ENCODE data around the gene IDH2. TPM values are rescaled to one million over a fixed set of nuclear protein-coding genes. Genes with fewer than 3 reads are reported as not detected.

The IDH2 gene
- total and polyA plus RNA-seq, 4 donors = 149 to 339 (median 298) TPM

DNA sequence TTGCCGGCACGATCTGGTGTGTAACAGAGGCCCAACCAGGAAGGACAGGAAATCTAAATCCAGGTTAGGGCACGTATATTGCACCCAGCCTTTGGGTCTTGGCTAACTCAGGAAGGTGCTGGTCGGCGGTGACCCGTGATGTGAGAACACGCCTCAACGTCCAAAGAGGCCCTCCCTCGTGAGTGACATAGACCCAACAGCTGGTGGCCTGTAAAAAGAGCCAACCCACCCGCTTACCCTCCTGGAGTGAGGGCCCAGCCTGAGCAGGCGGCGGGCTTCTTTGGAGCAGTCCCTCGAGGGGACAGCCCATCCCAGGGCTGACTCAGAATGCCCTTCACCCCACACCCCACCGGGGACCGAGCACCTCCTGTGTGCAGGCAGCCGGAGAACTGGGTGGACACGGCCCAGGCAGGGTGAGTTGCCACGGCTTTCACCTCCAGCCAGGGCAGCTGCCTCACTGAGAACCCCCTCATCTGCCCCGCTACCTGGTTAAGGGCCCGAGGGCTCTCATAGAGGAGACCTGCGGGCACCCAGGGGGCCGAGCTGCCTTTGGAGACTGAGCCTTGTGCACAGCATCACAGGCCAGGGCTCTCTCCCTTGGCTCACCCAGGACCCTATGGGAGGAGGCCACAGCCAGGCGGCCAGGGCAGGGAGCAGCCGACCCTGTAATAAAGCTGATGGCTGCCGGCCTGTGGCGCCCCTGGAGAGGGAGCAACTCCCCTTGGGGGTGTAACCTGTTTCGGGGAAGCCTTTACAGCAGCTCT lies 59.3 kb downstream of the IDH2 start:
- peaks cover 7 to 20% (median 12%) of the 10 kb centered on the region in 4 donors for H3K4me1 ChIP-seq (ENCODE audit: control insufficient read depth in 4 of 4, insufficient read depth in 4 of 4, low read length in 3 of 4)
- no peak overlapping the region for H3K27ac ChIP-seq (ENCODE audit: low read depth in 1 of 2, low read length in 2 of 2)
- no peak for DNase-seq (ENCODE audit: low spot score)
- no peaks in the 10 kb centered on the region for H3K36me3 ChIP-seq (ENCODE audit: control insufficient read depth in 4 of 4, insufficient read depth in 3 of 4, low read depth in 1 of 4, low read length in 3 of 4)
- WGBS = 94% methylated on average over 27 of the region's 27 CpGs
- H3K9me3 ChIP-seq (ENCODE audit: control insufficient read depth in 4 of 4, low read length in 3 of 4) = no peaks in the 10 kb centered on the region
- no peak overlapping the region for H3K9ac ChIP-seq (ENCODE audit: low read depth in 1 of 2, low read length in 2 of 2)
- no peaks in the 10 kb centered on the region for H3K27me3 ChIP-seq (ENCODE audit: control insufficient read depth in 4 of 4, insufficient read depth in 4 of 4, low read length in 3 of 4)
- H3K4me3 ChIP-seq (ENCODE audit: low read depth in 1 of 3, low read length in 3 of 3) = no peak overlapping the region
- TF ChIP-seq, protein P1, sequence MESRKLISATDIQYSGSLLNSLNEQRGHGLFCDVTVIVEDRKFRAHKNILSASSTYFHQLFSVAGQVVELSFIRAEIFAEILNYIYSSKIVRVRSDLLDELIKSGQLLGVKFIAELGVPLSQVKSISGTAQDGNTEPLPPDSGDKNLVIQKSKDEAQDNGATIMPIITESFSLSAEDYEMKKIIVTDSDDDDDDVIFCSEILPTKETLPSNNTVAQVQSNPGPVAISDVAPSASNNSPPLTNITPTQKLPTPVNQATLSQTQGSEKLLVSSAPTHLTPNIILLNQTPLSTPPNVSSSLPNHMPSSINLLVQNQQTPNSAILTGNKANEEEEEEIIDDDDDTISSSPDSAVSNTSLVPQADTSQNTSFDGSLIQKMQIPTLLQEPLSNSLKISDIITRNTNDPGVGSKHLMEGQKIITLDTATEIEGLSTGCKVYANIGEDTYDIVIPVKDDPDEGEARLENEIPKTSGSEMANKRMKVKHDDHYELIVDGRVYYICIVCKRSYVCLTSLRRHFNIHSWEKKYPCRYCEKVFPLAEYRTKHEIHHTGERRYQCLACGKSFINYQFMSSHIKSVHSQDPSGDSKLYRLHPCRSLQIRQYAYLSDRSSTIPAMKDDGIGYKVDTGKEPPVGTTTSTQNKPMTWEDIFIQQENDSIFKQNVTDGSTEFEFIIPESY (IDR thresholded peaks at IDR 0.05) = no peak
- TF ChIP-seq TAF1 (conservative IDR thresholded peaks at IDR 0.05) (no peak), HNF4G (IDR thresholded peaks at IDR 0.05) (no peak), NR2F2 (IDR thresholded peaks at IDR 0.05) (no peak)
- TF ChIP-seq, protein P2, sequence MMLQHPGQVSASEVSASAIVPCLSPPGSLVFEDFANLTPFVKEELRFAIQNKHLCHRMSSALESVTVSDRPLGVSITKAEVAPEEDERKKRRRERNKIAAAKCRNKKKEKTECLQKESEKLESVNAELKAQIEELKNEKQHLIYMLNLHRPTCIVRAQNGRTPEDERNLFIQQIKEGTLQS (IDR thresholded peaks at IDR 0.05) = no peak
- TF ChIP-seq, protein P3, sequence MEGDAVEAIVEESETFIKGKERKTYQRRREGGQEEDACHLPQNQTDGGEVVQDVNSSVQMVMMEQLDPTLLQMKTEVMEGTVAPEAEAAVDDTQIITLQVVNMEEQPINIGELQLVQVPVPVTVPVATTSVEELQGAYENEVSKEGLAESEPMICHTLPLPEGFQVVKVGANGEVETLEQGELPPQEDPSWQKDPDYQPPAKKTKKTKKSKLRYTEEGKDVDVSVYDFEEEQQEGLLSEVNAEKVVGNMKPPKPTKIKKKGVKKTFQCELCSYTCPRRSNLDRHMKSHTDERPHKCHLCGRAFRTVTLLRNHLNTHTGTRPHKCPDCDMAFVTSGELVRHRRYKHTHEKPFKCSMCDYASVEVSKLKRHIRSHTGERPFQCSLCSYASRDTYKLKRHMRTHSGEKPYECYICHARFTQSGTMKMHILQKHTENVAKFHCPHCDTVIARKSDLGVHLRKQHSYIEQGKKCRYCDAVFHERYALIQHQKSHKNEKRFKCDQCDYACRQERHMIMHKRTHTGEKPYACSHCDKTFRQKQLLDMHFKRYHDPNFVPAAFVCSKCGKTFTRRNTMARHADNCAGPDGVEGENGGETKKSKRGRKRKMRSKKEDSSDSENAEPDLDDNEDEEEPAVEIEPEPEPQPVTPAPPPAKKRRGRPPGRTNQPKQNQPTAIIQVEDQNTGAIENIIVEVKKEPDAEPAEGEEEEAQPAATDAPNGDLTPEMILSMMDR (IDR thresholded peaks at IDR 0.05; ENCODE audit: low read depth, low read length, missing input control) = no peak

DNA sequence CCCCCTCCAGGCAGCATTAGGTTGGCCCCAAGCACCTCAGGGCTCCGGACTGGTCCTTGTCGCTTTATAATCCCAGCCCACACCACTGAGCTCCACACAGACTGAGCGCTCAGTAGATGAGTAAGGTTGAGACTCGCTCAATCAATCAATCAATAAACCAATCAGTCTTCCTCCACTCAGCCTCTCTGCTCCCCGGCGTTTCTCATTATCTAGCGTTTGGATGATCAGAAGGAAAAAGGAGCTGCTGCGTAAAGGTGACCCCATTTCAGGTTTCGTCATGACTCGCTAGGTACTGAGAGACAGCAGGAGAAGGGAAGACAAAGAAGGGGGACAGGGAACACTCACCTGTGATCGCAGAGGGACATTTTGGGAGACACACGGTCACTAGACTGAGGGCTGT lies 59.9 kb downstream of the IDH2 start:
- no peak overlapping the region for H3K9ac ChIP-seq (ENCODE audit: low read depth in 1 of 2, low read length in 2 of 2)
- H3K27me3 ChIP-seq (ENCODE audit: control insufficient read depth in 4 of 4, insufficient read depth in 4 of 4, low read length in 3 of 4) = no peaks in the 10 kb centered on the region
- WGBS = 98% methylated on average over 12 of the region's 12 CpGs
- H3K36me3 ChIP-seq (ENCODE audit: control insufficient read depth in 4 of 4, insufficient read depth in 3 of 4, low read depth in 1 of 4, low read length in 3 of 4) = no peaks in the 10 kb centered on the region
- no peak for DNase-seq (ENCODE audit: low spot score)
- TF ChIP-seq, protein P2 (IDR thresholded peaks at IDR 0.05) = no peak
- TF ChIP-seq HNF4A (conservative IDR thresholded peaks at IDR 0.05) (no peak), SP1 (IDR thresholded peaks at IDR 0.05) (no peak), EGR1 (IDR thresholded peaks at IDR 0.05; ENCODE audit: low read depth in 2 of 2) (no peak)
- TF ChIP-seq, protein P1 (IDR thresholded peaks at IDR 0.05) = no peak
- TF ChIP-seq, protein P4, sequence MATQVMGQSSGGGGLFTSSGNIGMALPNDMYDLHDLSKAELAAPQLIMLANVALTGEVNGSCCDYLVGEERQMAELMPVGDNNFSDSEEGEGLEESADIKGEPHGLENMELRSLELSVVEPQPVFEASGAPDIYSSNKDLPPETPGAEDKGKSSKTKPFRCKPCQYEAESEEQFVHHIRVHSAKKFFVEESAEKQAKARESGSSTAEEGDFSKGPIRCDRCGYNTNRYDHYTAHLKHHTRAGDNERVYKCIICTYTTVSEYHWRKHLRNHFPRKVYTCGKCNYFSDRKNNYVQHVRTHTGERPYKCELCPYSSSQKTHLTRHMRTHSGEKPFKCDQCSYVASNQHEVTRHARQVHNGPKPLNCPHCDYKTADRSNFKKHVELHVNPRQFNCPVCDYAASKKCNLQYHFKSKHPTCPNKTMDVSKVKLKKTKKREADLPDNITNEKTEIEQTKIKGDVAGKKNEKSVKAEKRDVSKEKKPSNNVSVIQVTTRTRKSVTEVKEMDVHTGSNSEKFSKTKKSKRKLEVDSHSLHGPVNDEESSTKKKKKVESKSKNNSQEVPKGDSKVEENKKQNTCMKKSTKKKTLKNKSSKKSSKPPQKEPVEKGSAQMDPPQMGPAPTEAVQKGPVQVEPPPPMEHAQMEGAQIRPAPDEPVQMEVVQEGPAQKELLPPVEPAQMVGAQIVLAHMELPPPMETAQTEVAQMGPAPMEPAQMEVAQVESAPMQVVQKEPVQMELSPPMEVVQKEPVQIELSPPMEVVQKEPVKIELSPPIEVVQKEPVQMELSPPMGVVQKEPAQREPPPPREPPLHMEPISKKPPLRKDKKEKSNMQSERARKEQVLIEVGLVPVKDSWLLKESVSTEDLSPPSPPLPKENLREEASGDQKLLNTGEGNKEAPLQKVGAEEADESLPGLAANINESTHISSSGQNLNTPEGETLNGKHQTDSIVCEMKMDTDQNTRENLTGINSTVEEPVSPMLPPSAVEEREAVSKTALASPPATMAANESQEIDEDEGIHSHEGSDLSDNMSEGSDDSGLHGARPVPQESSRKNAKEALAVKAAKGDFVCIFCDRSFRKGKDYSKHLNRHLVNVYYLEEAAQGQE (IDR thresholded peaks at IDR 0.05) = no peak
- H3K4me3 ChIP-seq (ENCODE audit: low read depth in 1 of 3, low read length in 3 of 3) = no peak overlapping the region
- no peaks in the 10 kb centered on the region for H3K9me3 ChIP-seq (ENCODE audit: control insufficient read depth in 4 of 4, low read length in 3 of 4)
- H3K4me1 ChIP-seq (ENCODE audit: control insufficient read depth in 4 of 4, insufficient read depth in 4 of 4, low read length in 3 of 4) = peaks cover 9 to 23% (median 18%) of the 10 kb centered on the region in 4 donors
- no peak overlapping the region for H3K27ac ChIP-seq (ENCODE audit: low read depth in 1 of 2, low read length in 2 of 2)

Data from liver (tissue), 9 donors.